ENCODE results near the gene GPR108. TPM values are rescaled to one million over a fixed set of nuclear protein-coding genes. Genes with fewer than 3 reads are reported as not detected.

Gene GPR108
- total and polyA plus RNA-seq, 10 donors = 35.4 to 102 (median 61.9) TPM

DNA sequence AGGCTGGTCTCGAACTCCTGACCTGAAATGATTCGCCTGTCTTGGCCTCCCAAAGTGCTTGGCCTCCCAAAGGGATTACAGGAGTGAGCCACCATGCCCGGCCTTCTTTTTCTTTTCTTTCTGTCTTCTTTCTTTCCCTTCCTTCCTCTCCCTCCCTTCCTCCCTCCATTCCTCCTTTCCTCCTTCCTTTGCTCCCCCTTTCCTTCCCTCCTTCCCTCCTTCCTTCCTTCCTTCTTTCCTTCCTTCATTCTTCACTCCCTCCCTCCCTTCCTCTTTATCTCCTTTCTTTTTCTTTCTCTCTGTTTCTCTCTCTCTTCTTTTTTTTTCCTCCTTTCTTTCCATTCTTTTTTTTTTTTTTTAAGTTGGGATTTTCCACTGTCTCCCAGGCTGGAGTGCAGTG lies 29.0 kb downstream of the GPR108 start:
- intact Hi-C loops (cut with DNase I; ENCODE audit: low total_unique reads) = no loop called here
- TF ChIP-seq POLR2A (IDR thresholded peaks at IDR 0.05) (no peak), POLR2AphosphoS5 (IDR thresholded peaks at IDR 0.05) (no peak), CTCF (IDR thresholded peaks at IDR 0.05 in 8 of 11, conservative IDR thresholded peaks at IDR 0.05 in 3 of 11) (no peak)
- Histone ChIP-seq H3K36me3 (no peaks in the 10 kb centered on the region), H3K4me1 (peaks cover 0 to 8% (median 3%) of the 10 kb centered on the region in 6 donors), H3K27me3 (replicated peaks in 1 of 7) (peaks cover 0 to 53% (median 19%) of the 10 kb centered on the region in 7 donors), H3K4me3 (no peak overlapping the region), H3K9me3 (no peaks in the 10 kb centered on the region), H3K27ac (no peak overlapping the region)
- DNase-seq = no peak
- WGBS, 5 donors = 74 to 86% (median 78%) methylated on average over 3 of the region's 3 CpGs

DNA sequence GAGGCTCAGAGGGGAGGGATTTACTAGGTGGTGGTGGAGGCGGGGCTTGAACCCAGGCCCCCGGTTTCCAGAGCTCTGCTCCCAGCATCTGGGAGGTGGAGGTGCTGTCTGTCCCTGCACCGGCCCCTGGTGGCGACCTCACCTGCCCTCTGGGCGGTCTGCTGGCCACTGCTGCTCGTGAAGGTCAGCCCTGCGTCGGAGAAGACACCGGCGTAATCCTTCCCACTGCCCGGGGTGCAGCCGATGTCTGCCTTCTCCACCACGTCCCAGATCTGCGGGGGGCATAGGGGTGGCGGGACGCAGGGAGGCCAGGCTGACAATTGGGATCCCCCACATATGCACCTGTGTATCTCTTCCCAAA lies 29.7 kb downstream of the GPR108 start:
- intact Hi-C loops (cut with DNase I; ENCODE audit: low total_unique reads) = no loop called here
- no peaks in the 10 kb centered on the region for H3K36me3 ChIP-seq
- 73 to 86% (median 81%) methylated on average over 8 to 16 of the region's 16 CpGs for WGBS, 5 donors
- peak; percentile 67 for DNase-seq
- TF ChIP-seq CTCF (IDR thresholded peaks at IDR 0.05 in 8 of 11, conservative IDR thresholded peaks at IDR 0.05 in 3 of 11) (no peak), POLR2AphosphoS5 (IDR thresholded peaks at IDR 0.05) (no peak), POLR2A (IDR thresholded peaks at IDR 0.05) (no peak)
- peaks cover 0 to 53% (median 19%) of the 10 kb centered on the region in 7 donors for H3K27me3 ChIP-seq (replicated peaks in 1 of 7)
- H3K4me1 ChIP-seq = peaks cover 0 to 8% (median 3%) of the 10 kb centered on the region in 6 donors
- H3K4me3 ChIP-seq = no peak overlapping the region
- H3K27ac ChIP-seq = no peak overlapping the region
- no peaks in the 10 kb centered on the region for H3K9me3 ChIP-seq

DNA sequence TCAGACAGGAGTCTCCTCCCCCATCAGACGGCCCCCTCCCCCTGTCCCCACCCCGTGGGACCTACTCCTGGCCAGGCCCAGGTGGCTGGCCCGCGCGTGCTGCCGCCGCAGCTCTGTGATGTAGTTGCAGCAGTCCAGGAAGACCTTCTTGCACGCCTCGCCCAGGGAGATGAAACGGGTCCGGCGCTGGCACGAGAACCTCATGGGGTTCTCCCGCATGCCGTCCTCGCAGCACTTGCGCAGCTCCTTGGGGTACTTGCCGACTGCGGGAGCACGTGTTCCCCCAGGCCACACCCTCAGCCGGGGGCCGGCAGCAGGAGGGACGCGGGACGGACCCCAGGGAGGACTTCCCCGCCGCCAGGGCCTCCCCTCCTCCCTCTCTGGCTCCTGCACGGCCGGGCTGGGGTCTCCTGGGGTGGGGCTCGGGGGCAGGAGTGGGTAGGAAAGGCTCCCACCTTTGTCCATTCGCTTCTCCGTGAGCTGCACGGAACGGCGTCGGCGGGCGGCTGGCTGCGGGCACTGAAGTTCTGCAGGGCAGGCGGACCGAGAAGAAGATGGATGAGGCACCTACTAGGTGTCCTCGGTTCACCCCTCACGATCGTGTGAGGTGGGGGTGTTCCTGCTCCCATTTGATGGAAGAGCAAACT lies 30.2 kb downstream of the GPR108 start:
- peak; percentile 54 for DNase-seq
- intact Hi-C loops (cut with DNase I; ENCODE audit: low total_unique reads) = no loop called here
- H3K27ac ChIP-seq = no peak overlapping the region
- H3K27me3 ChIP-seq (replicated peaks in 1 of 7) = peaks cover 0 to 53% (median 19%) of the 10 kb centered on the region in 7 donors
- H3K4me1 ChIP-seq = peaks cover 0 to 8% (median 3%) of the 10 kb centered on the region in 6 donors
- no peak for TF ChIP-seq POLR2AphosphoS5 (IDR thresholded peaks at IDR 0.05)
- TF ChIP-seq CTCF (IDR thresholded peaks at IDR 0.05 in 8 of 11, conservative IDR thresholded peaks at IDR 0.05 in 3 of 11) = no peak
- no peak for TF ChIP-seq POLR2A (IDR thresholded peaks at IDR 0.05)
- 85 to 90% (median 88%) methylated on average over 30 to 44 of the region's 44 CpGs for WGBS, 5 donors
- H3K36me3 ChIP-seq = no peaks in the 10 kb centered on the region
- no peaks in the 10 kb centered on the region for H3K9me3 ChIP-seq
- H3K4me3 ChIP-seq = no peak overlapping the region

- TF ChIP-seq CTCF (IDR thresholded peaks at IDR 0.05 in 8 of 11, conservative IDR thresholded peaks at IDR 0.05 in 3 of 11) (no peak), POLR2A (IDR thresholded peaks at IDR 0.05) (no peak), POLR2AphosphoS5 (IDR thresholded peaks at IDR 0.05) (no peak)
- Histone ChIP-seq H3K27me3 (replicated peaks in 1 of 7) (peaks cover 0 to 48% (median 19%) of the 10 kb centered on the region in 7 donors), H3K36me3 (no peaks in the 10 kb centered on the region), H3K4me1 (peaks cover 0 to 8% (median 3%) of the 10 kb centered on the region in 6 donors), H3K4me3 (no peak overlapping the region), H3K9me3 (no peaks in the 10 kb centered on the region), H3K27ac (no peak overlapping the region)
- no peak for DNase-seq
- 34 to 73% (median 54%) methylated on average over 3 of the region's 3 CpGs for WGBS, 5 donors
- intact Hi-C loops (cut with DNase I; ENCODE audit: low total_unique reads) = no loop called here
Measured at GRCh38 chr19:6706633-6706958, 30.8 kb downstream of the GPR108 start.

Measured in spleen (tissue), 11 donors.